ENCODE measurements around the gene FAAH. TPM values are rescaled to one million over a fixed set of nuclear protein-coding genes. Genes with fewer than 3 reads are reported as not detected.

The FAAH gene
- polyA plus RNA-seq, 3 donors: 11.5 to 47.1 (median 11.5) TPM

DNA sequence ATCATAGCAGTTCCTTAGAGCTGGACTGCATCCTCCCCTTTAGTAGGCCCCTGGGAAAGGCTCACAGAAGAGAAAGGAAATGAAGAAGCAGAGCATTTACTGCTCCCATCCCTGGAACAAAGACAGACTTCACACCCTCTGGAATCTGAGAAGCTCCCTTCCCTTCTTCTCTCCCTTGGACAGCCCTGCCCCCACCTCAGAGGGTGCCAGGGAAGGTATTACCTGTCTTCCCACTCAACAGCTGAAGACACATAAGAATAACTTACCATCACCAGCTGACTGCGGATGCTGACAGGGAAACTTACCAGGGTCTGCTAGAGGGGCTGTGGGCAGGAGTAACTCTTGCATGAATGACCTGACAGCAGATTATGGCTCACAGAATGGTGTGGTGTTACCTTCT lies 14.1 kb upstream of the FAAH start:
- Histone ChIP-seq H3K79me2 (ENCODE audit: insufficient read depth, low read length) (no peaks in the 10 kb centered on the region), H3K9me3 (replicated peaks in 1 of 2; ENCODE audit: control insufficient read depth in 1 of 2, insufficient read depth in 1 of 2, low read length in 2 of 2) (peaks cover 14 to 16% of the 10 kb centered on the region in 2 donors), H3K27ac (ENCODE audit: low read depth in 1 of 2, low read length in 2 of 2) (no peak overlapping the region), H3K27me3 (ENCODE audit: control insufficient read depth in 2 of 2, insufficient read depth in 2 of 2, low read length in 2 of 2) (no peaks in the 10 kb centered on the region), H3K4me1 (ENCODE audit: control insufficient read depth in 1 of 2, insufficient read depth in 2 of 2, low read length in 2 of 2) (peaks cover 6 to 12% of the 10 kb centered on the region in 2 donors), H3K9ac (ENCODE audit: insufficient read depth, low read length, poor library complexity, severe bottlenecking) (no peak overlapping the region), H4K20me1 (ENCODE audit: insufficient read depth, low read length) (no peaks in the 10 kb centered on the region), H3K36me3 (replicated peaks in 1 of 2; ENCODE audit: control insufficient read depth in 1 of 2, insufficient read depth in 2 of 2, low read length in 2 of 2) (no peaks in the 10 kb centered on the region), H3K4me2 (replicated peaks; ENCODE audit: extremely low read depth, low read length, poor library complexity, severe bottlenecking) (no peak overlapping the region), H2AFZ (ENCODE audit: insufficient read depth, low read depth, low read length, poor library complexity, severe bottlenecking) (no peak overlapping the region), H3K4me3 (replicated peaks in 1 of 3; ENCODE audit: low read depth in 2 of 3, low read length in 3 of 3) (no peak overlapping the region)
- Mint-ChIP-seq H3K4me3 (no peak overlapping the region), H3K9me3 (peaks cover 6 to 25% (median 20%) of the 10 kb centered on the region in 7 donors), H3K4me1 (peaks cover 21% of the 10 kb centered on the region), H3K27ac (peak overlapping the region in 1 of 7 donors; percentile 35), H3K27me3 (ENCODE audit: low read depth in 3 of 3) (peaks cover 0 to 2% (median 0%) of the 10 kb centered on the region in 3 donors), H3K36me3 (peaks cover 3 to 6% of the 10 kb centered on the region in 2 donors)
- WGBS (ENCODE audit: insufficient coverage): no CpG with 5 or more reads among the region's 1 CpG
- no peak for DNase-seq
- intact Hi-C loops (cut with micrococcal nuclease): no loop called here
- TF ChIP-seq, protein P1, sequence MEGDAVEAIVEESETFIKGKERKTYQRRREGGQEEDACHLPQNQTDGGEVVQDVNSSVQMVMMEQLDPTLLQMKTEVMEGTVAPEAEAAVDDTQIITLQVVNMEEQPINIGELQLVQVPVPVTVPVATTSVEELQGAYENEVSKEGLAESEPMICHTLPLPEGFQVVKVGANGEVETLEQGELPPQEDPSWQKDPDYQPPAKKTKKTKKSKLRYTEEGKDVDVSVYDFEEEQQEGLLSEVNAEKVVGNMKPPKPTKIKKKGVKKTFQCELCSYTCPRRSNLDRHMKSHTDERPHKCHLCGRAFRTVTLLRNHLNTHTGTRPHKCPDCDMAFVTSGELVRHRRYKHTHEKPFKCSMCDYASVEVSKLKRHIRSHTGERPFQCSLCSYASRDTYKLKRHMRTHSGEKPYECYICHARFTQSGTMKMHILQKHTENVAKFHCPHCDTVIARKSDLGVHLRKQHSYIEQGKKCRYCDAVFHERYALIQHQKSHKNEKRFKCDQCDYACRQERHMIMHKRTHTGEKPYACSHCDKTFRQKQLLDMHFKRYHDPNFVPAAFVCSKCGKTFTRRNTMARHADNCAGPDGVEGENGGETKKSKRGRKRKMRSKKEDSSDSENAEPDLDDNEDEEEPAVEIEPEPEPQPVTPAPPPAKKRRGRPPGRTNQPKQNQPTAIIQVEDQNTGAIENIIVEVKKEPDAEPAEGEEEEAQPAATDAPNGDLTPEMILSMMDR (IDR thresholded peaks at IDR 0.05): no peak

DNA sequence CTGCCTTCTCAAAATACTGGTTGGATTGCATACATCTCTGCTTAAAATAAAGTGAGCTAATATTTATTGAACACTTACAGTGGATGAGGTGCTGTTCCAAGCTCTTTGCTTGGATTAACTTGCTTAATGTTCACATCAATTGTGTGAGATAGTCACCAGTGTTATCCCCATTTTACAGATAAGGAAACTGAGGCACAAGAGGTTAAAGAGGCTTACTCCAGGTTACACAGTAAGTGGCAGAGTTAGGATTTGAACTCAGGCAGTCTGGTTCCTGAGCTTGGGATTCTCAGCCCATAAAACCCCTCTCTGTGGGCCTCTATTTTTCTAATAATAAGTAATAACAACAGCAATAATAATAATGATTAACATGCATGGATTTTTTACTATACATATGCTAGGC lies 13.6 kb upstream of the FAAH start:
- Mint-ChIP-seq H3K27me3 (ENCODE audit: low read depth in 3 of 3) (peaks cover 0 to 2% (median 0%) of the 10 kb centered on the region in 3 donors), H3K4me1 (peaks cover 16% of the 10 kb centered on the region), H3K36me3 (peaks cover 5 to 6% of the 10 kb centered on the region in 2 donors), H3K4me3 (no peak overlapping the region), H3K9me3 (peaks cover 7 to 25% (median 20%) of the 10 kb centered on the region in 7 donors), H3K27ac (no peak overlapping the region)
- H3K27me3 ChIP-seq (ENCODE audit: control insufficient read depth in 2 of 2, insufficient read depth in 2 of 2, low read length in 2 of 2): no peaks in the 10 kb centered on the region
- intact Hi-C loops (cut with micrococcal nuclease): no loop called here
- no peak overlapping the region for H3K4me2 ChIP-seq (replicated peaks; ENCODE audit: extremely low read depth, low read length, poor library complexity, severe bottlenecking)
- H3K27ac ChIP-seq (ENCODE audit: low read depth in 1 of 2, low read length in 2 of 2): no peak overlapping the region
- DNase-seq: no peak
- no peak overlapping the region for H3K4me3 ChIP-seq (replicated peaks in 1 of 3; ENCODE audit: low read depth in 2 of 3, low read length in 3 of 3)
- H3K9ac ChIP-seq (ENCODE audit: insufficient read depth, low read length, poor library complexity, severe bottlenecking): no peak overlapping the region
- H3K36me3 ChIP-seq (replicated peaks in 1 of 2; ENCODE audit: control insufficient read depth in 1 of 2, insufficient read depth in 2 of 2, low read length in 2 of 2): no peaks in the 10 kb centered on the region
- H3K4me1 ChIP-seq (ENCODE audit: control insufficient read depth in 1 of 2, insufficient read depth in 2 of 2, low read length in 2 of 2): peaks cover under 1 to 7% of the 10 kb centered on the region in 2 donors
- H3K79me2 ChIP-seq (ENCODE audit: insufficient read depth, low read length): no peaks in the 10 kb centered on the region
- H3K9me3 ChIP-seq (replicated peaks in 1 of 2; ENCODE audit: control insufficient read depth in 1 of 2, insufficient read depth in 1 of 2, low read length in 2 of 2): peaks cover 14 to 16% of the 10 kb centered on the region in 2 donors
- H2AFZ ChIP-seq (ENCODE audit: insufficient read depth, low read depth, low read length, poor library complexity, severe bottlenecking): no peak overlapping the region
- no peaks in the 10 kb centered on the region for H4K20me1 ChIP-seq (ENCODE audit: insufficient read depth, low read length)
- TF ChIP-seq, protein P1 (IDR thresholded peaks at IDR 0.05): no peak

Data from CD14-positive monocyte (primary cell).